AG04449 (cell line): ENCODE measurements around the gene DMBX1.

Experiments
- CTCF ChIA-PET: fragments of 350-600 bp; formaldehyde crosslinking; extraction: SDS; loops from one replicate; lab custom pipeline; 2021; ENCODE audit warnings: antibody characterized with exemption; lab: Yijun Ruan, JAX
- POLR2A ChIA-PET: fragments of 400-600, 350-600 bp; formaldehyde crosslinking; extraction: SDS; loops from one replicate; lab custom pipeline; 2020; ENCODE audit warnings: antibody characterized with exemption, inconsistent platforms; lab: Yijun Ruan, JAX
- DNase-seq: peaks from one replicate; pipeline ENCODE4 v3.0.0-alpha.2; 2010; ENCODE audit warnings: low read depth, low spot score
- H3K4me3 ChIP-seq: 2 replicates; pipeline ENCODE4 v1.5.1; 2011; ENCODE audit warnings: low read depth, mild to moderate bottlenecking, control low read depth, low read length
- CTCF ChIP-seq: IDR thresholded peaks from one replicate; pipeline ENCODE4 v1.5.1; 2011; ENCODE audit warnings: mild to moderate bottlenecking, moderate library complexity, low read length, control low read depth, inconsistent platforms; ENCODE audit not compliant: insufficient read depth; ENCODE audit errors: missing control alignments

Gene DMBX1

DNA sequence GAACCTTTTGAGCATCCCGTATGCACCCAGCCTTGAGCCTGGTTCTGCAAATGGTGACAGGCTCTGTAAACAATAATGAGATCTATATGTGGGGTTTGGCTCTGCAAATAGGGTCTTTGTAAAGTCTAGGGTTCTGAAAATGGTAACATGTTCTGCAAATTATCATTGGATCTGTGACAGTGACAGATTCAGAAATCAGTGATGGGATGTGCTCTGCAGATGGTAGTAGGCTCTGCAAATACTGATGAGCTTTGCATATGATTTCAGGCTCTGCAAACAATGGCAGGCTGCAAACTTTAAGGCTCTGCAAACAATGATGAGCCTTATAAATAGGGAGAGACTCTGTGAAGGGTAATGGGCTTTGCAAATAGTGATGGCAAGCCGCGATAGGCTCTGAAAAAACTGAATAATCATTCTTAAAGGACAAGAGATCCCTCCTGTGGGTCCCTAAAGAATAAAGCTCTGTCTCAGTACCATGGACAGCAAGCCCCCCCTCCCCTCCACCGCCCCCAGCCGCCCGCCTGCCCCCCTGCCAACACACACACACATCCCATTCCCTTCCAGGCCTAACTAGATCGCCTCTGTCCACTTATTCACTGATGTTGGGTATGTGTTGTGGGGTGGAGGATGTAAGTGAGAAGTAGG lies 17.7 kb upstream of the DMBX1 start:
- H3K4me3 ChIP-seq: no peak overlapping the region
- no peak for TF ChIP-seq CTCF
- ChIA-PET POLR2A (no interaction called here), CTCF (interaction anchor here (1.0 to 17.0 kb wide), 6 partner anchors 10 to 76 kb away, joined by 3 to 398 read pairs (median 7); no protein-coding TSS in a partner anchor)
- DNase-seq: no peak

GRCh38 chr1:46472498-46473181 lies 17.0 kb upstream of the DMBX1 start:
- CTCF ChIA-PET: interaction anchor here (1.0 to 17.0 kb wide), 7 partner anchors 9 to 76 kb away, joined by 3 to 398 read pairs (median 6); no protein-coding TSS in a partner anchor

DNA sequence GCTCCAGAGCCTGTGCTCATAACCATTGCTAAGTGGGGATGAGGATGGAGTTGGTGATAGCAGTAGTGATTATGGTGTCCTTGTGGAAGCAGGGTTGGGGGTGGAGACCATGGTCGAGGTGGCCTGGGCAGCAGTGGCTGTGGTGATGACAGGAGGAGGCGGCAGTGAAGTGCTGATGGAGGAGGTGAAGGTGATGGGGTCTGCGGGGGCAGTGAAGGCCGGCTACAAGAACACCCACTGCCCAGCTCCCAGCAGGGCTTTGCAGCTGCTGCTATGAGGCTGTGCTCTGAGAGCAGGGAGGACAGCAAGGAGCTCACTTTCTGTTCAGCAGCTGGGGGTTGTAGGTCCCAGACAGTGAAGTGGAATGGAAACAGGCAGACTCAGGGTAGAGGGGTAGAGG lies 15.6 kb upstream of the DMBX1 start:
- CTCF ChIA-PET: interaction anchor here (1.4 to 17.0 kb wide), 4 partner anchors 25 to 54 kb away, joined by 3 to 398 read pairs (median 20); no protein-coding TSS in a partner anchor
- H3K4me3 ChIP-seq: no peak overlapping the region
- POLR2A ChIA-PET: no interaction called here
- TF ChIP-seq CTCF: no peak
- no peak for DNase-seq

More at GRCh38 chr1:46472498-46473181, 17.0 kb upstream of the DMBX1 start:
- POLR2A ChIA-PET: no interaction called here
- no peak for DNase-seq
- H3K4me3 ChIP-seq: no peak overlapping the region
- no peak for TF ChIP-seq CTCF

GRCh38 chr1:46474570-46474969 lies 15.1 kb upstream of the DMBX1 start:
- CTCF ChIA-PET: interaction anchor here (1.5 to 17.0 kb wide), 4 partner anchors 25 to 54 kb away, joined by 3 to 398 read pairs (median 56); no protein-coding TSS in a partner anchor

DNA sequence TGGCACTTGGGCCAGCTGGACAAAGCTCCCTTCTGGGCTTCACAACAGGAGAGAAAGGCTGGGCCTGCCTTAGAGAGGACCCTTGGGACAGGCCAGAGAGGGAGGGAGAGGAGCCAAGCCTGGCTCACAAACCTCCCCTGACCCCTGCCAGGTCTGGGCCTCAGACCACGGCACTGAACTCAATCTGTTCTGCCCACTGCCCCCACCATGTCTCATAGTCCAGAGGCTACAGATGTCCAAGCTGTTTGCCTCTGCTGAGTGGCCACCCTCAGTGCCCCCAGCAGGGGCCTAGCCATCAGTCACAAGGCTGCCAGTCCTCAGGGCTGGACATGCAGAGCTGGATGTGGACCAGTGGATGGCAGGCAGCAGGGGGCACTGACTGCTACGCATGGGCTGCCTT lies 13.0 kb upstream of the DMBX1 start:
- POLR2A ChIA-PET: no interaction called here
- no peak for TF ChIP-seq CTCF
- DNase-seq: no peak
- CTCF ChIA-PET: interaction anchor here (0.9 to 17.0 kb wide), 24 partner anchors 10 to 249 kb away, joined by 3 to 398 read pairs (median 8); a partner anchor contains a TSS
- H3K4me3 ChIP-seq: no peak overlapping the region

More at GRCh38 chr1:46474570-46474969, 15.1 kb upstream of the DMBX1 start:
- POLR2A ChIA-PET: no interaction called here
- no peak for DNase-seq
- no peak for TF ChIP-seq CTCF
- no peak overlapping the region for H3K4me3 ChIP-seq
